ENCODE data around the gene PLXNA2. TPM values are rescaled to one million over a fixed set of nuclear protein-coding genes. Genes with fewer than 3 reads are reported as not detected.

PLXNA2 gene
- total RNA-seq, 1 donor from 2014 or later = 0.82 TPM

GRCh38 chr1:208118306-208118705 lies 125.9 kb downstream of the PLXNA2 start:
- POLR2A ChIA-PET = no interaction called here
- intact Hi-C loops (cut with micrococcal nuclease) = no loop called here
- Mint-ChIP-seq H3K4me3 (no peak overlapping the region), H3K36me3 (ENCODE audit: low read depth) (no peaks in the 10 kb centered on the region), H3K9me3 (no peaks in the 10 kb centered on the region), H3K27ac (no peak overlapping the region), H3K4me1 (no peaks in the 10 kb centered on the region), H3K27me3 (no peaks in the 10 kb centered on the region)
- DNase-seq (no peak), ATAC-seq (ENCODE audit: low read depth) (no peak)
- TF ChIP-seq CTCF (IDR thresholded peaks at IDR 0.05) = no peak
- CTCF ChIA-PET = no interaction called here

- Mint-ChIP-seq H3K9me3 (no peaks in the 10 kb centered on the region), H3K36me3 (ENCODE audit: low read depth) (no peaks in the 10 kb centered on the region), H3K4me1 (no peaks in the 10 kb centered on the region), H3K4me3 (no peak overlapping the region), H3K27me3 (no peaks in the 10 kb centered on the region), H3K27ac (no peak overlapping the region)
- no peak for TF ChIP-seq CTCF (IDR thresholded peaks at IDR 0.05)
- DNase-seq (no peak), ATAC-seq (ENCODE audit: low read depth) (no peak)
- ChIA-PET CTCF (no interaction called here), POLR2A (no interaction called here)
- intact Hi-C loops (cut with micrococcal nuclease) = no loop called here
These were observed 126.4 kb downstream of the PLXNA2 start for GRCh38 chr1:208117826-208118225.

- H3K4me3 Mint-ChIP-seq = no peak overlapping the region
- CTCF ChIA-PET = no interaction called here
- intact Hi-C loops (cut with micrococcal nuclease) = no loop called here
- no peak for ATAC-seq (ENCODE audit: low read depth)
- POLR2A ChIA-PET = no interaction called here
- DNase-seq = no peak
- no peaks in the 10 kb centered on the region for H3K4me1 Mint-ChIP-seq
- no peaks in the 10 kb centered on the region for H3K9me3 Mint-ChIP-seq
- no peak for TF ChIP-seq CTCF (IDR thresholded peaks at IDR 0.05)
- no peaks in the 10 kb centered on the region for H3K36me3 Mint-ChIP-seq (ENCODE audit: low read depth)
- H3K27ac Mint-ChIP-seq = no peak overlapping the region
- H3K27me3 Mint-ChIP-seq = no peaks in the 10 kb centered on the region
These were observed 126.8 kb downstream of the PLXNA2 start for GRCh38 chr1:208117409-208117808.

- no peaks in the 10 kb centered on the region for H3K4me1 Mint-ChIP-seq
- ATAC-seq (ENCODE audit: low read depth) (no peak), DNase-seq (no peak)
- no peak overlapping the region for H3K4me3 Mint-ChIP-seq
- no peaks in the 10 kb centered on the region for H3K9me3 Mint-ChIP-seq
- TF ChIP-seq CTCF (IDR thresholded peaks at IDR 0.05) = no peak
- ChIA-PET POLR2A (no interaction called here), CTCF (no interaction called here)
- intact Hi-C loops (cut with micrococcal nuclease) = no loop called here
- no peak overlapping the region for H3K27ac Mint-ChIP-seq
- H3K27me3 Mint-ChIP-seq = no peaks in the 10 kb centered on the region
- no peaks in the 10 kb centered on the region for H3K36me3 Mint-ChIP-seq (ENCODE audit: low read depth)
These were observed 128.1 kb downstream of the PLXNA2 start for GRCh38 chr1:208115924-208116640.

- Mint-ChIP-seq H3K27me3 (no peaks in the 10 kb centered on the region), H3K36me3 (ENCODE audit: low read depth) (no peaks in the 10 kb centered on the region), H3K4me1 (no peaks in the 10 kb centered on the region), H3K4me3 (no peak overlapping the region), H3K27ac (no peak overlapping the region), H3K9me3 (no peaks in the 10 kb centered on the region)
- intact Hi-C loops (cut with micrococcal nuclease) = no loop called here
- DNase-seq (no peak), ATAC-seq (ENCODE audit: low read depth) (no peak)
- ChIA-PET POLR2A (no interaction called here), CTCF (interaction anchor here (1.2 kb wide), 1 partner anchor 19 kb away, joined by 5 read pairs; no protein-coding TSS in a partner anchor)
- no peak for TF ChIP-seq CTCF (IDR thresholded peaks at IDR 0.05)
These were observed 131.2 kb downstream of the PLXNA2 start for GRCh38 chr1:208113011-208113410.

All from activated B cell treated with CpG ODN at 0.5 μM for 24 hours (primary cell).